Nephron progenitor cell (in vitro differentiated cells): Measurements from ENCODE around the gene SNRK.

Experiments
- DNase-seq: peaks from one replicate; pipeline ENCODE4 v3.0.0; 2021
- H3K27ac Mint-ChIP-seq: 2 replicates; pipeline ENCODE4 v1.8.0; 2021; ENCODE audit warnings: mild to moderate bottlenecking, moderate library complexity, mixed read lengths
- H3K27me3 Mint-ChIP-seq: 2 replicates; pipeline ENCODE4 v1.8.0; 2021; ENCODE audit warnings: mild to moderate bottlenecking, low read depth, mixed read lengths; ENCODE audit not compliant: poor library complexity
- H3K36me3 Mint-ChIP-seq: 2 replicates; pipeline ENCODE4 v1.8.0; 2021; ENCODE audit warnings: low read depth, mixed read lengths
- H3K4me1 Mint-ChIP-seq: 2 replicates; pipeline ENCODE4 v1.8.0; 2021; ENCODE audit warnings: mixed read lengths
- H3K4me3 Mint-ChIP-seq: 2 replicates; pipeline ENCODE4 v1.8.0; 2021; ENCODE audit warnings: mild to moderate bottlenecking, moderate library complexity, mixed read lengths
- H3K9me3 Mint-ChIP-seq: 2 replicates; pipeline ENCODE4 v1.8.0; 2021; ENCODE audit warnings: mild to moderate bottlenecking, moderate library complexity, mixed read lengths
- CTCF ChIP-seq: fragments of 200-600 bp; sonication (generic); IDR thresholded peaks from 2 replicates; pipeline ENCODE4 v1.5.0; 2021; ENCODE audit warnings: antibody characterized with exemption

SNRK gene

GRCh38 chr3:43304126-43304525, 17.8 kb downstream of the SNRK start:
- Mint-ChIP-seq H3K9me3 (no peaks in the 10 kb centered on the region), H3K4me3 (no peak overlapping the region), H3K27me3 (no peaks in the 10 kb centered on the region), H3K4me1 (no peaks in the 10 kb centered on the region), H3K27ac (no peak overlapping the region), H3K36me3 (peaks cover 53% of the 10 kb centered on the region)
- TF ChIP-seq CTCF, result no peak
- DNase-seq, result no peak

- DNase-seq, result no peak
- H3K9me3 Mint-ChIP-seq, result no peaks in the 10 kb centered on the region
- no peaks in the 10 kb centered on the region for H3K4me1 Mint-ChIP-seq
- H3K27me3 Mint-ChIP-seq, result no peaks in the 10 kb centered on the region
- no peak overlapping the region for H3K27ac Mint-ChIP-seq
- TF ChIP-seq CTCF, result no peak
- H3K36me3 Mint-ChIP-seq, result peaks cover 71% of the 10 kb centered on the region
- H3K4me3 Mint-ChIP-seq, result no peak overlapping the region
These were observed 20.9 kb downstream of the SNRK start for GRCh38 chr3:43307226-43307625.

- H3K36me3 Mint-ChIP-seq, result peaks cover 71% of the 10 kb centered on the region
- no peaks in the 10 kb centered on the region for H3K9me3 Mint-ChIP-seq
- no peak overlapping the region for H3K4me3 Mint-ChIP-seq
- no peaks in the 10 kb centered on the region for H3K4me1 Mint-ChIP-seq
- H3K27me3 Mint-ChIP-seq, result no peaks in the 10 kb centered on the region
- TF ChIP-seq CTCF, result no peak
- DNase-seq, result no peak
- no peak overlapping the region for H3K27ac Mint-ChIP-seq
These were observed 21.3 kb downstream of the SNRK start for GRCh38 chr3:43307649-43308048.

- no peaks in the 10 kb centered on the region for H3K4me1 Mint-ChIP-seq
- H3K9me3 Mint-ChIP-seq, result no peaks in the 10 kb centered on the region
- no peaks in the 10 kb centered on the region for H3K27me3 Mint-ChIP-seq
- peaks cover 55% of the 10 kb centered on the region for H3K36me3 Mint-ChIP-seq
- DNase-seq, result no peak
- no peak overlapping the region for H3K4me3 Mint-ChIP-seq
- TF ChIP-seq CTCF, result no peak
- H3K27ac Mint-ChIP-seq, result no peak overlapping the region
These were observed 23.3 kb downstream of the SNRK start for GRCh38 chr3:43309372-43310305.

DNA sequence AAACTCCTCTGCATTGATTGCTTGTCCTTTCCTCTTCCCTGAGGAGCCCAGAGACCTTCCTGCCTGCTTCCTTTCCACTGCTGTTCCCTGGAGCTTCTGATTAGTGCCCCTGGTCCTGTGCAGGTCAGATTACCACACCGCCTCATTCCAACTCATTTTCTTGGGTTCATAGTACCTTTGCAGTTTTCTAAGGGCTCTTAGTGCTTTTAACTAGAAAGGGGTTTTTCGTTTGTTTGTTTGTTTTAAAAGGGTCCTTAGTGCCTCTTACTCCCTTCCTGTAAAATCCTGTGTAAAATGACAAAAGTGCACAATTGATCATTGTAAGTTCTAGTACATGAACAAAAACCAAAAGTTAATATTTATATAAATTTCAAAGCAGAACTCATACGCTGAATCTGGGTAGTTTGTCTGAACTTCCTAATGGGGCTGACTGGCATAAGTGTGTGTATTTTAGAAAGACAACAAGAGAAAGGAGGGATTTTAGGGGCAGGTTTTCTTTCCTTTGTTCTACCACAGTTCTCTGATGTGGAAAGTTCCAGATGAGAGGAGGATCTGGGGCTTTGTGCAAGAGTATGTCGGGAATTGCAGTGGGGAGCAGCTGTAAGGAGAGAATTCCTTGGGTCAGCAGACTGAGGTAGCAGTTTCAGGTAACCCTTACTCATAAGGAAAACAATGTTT, 30.6 kb downstream of the SNRK start:
- TF ChIP-seq CTCF, result no peak
- DNase-seq, result no peak
- Mint-ChIP-seq H3K27me3 (peaks cover 3% of the 10 kb centered on the region), H3K36me3 (peaks cover 33% of the 10 kb centered on the region), H3K4me3 (no peak overlapping the region), H3K27ac (peak overlapping the region; percentile 98), H3K4me1 (peaks cover 41% of the 10 kb centered on the region), H3K9me3 (no peaks in the 10 kb centered on the region)
